ENCODE results near the gene BEND5. TPM values are rescaled to one million over a fixed set of nuclear protein-coding genes. Genes with fewer than 3 reads are reported as not detected.

BEND5 gene
- total RNA-seq, 6 donors from 2014 or later, result 1.7 to 14.5 (median 3.7) TPM; not detected in 1

DNA sequence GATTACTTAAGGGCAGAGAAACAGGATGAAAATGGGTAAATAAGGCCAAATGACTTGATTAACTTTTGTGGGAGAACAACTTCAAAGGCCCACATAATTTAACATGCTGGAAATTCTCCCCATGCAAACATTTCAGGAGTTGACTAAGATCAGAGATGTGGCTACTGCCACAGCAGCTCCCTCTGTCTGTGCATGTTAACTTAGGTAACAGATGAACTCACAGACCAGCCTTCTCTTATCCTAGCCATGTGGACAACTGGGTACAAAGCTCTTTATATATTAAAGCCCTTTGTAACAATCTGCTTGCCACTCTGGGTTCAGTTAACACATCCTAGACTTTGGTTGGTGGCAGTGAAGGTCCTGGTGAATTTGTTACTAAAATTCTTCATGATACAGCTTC lies 33.2 kb downstream of the BEND5 start:
- no peak overlapping the region for H3K27ac ChIP-seq
- H3K9me3 ChIP-seq, result no peaks in the 10 kb centered on the region
- no peaks in the 10 kb centered on the region for H3K4me1 ChIP-seq
- DNase-seq (no peak), ATAC-seq (ENCODE audit: low FRiP score in 2 of 2) (no peak)
- peaks cover 0 to 19% (median 0%) of the 10 kb centered on the region in 4 donors for H3K36me3 ChIP-seq
- no peak overlapping the region for H3K4me3 ChIP-seq
- H3K27me3 ChIP-seq, result no peaks in the 10 kb centered on the region
- TF ChIP-seq, protein P1, sequence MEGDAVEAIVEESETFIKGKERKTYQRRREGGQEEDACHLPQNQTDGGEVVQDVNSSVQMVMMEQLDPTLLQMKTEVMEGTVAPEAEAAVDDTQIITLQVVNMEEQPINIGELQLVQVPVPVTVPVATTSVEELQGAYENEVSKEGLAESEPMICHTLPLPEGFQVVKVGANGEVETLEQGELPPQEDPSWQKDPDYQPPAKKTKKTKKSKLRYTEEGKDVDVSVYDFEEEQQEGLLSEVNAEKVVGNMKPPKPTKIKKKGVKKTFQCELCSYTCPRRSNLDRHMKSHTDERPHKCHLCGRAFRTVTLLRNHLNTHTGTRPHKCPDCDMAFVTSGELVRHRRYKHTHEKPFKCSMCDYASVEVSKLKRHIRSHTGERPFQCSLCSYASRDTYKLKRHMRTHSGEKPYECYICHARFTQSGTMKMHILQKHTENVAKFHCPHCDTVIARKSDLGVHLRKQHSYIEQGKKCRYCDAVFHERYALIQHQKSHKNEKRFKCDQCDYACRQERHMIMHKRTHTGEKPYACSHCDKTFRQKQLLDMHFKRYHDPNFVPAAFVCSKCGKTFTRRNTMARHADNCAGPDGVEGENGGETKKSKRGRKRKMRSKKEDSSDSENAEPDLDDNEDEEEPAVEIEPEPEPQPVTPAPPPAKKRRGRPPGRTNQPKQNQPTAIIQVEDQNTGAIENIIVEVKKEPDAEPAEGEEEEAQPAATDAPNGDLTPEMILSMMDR (IDR thresholded peaks at IDR 0.05), result no peak
- TF ChIP-seq POLR2A (IDR thresholded peaks at IDR 0.05) (no peak), POLR2AphosphoS5 (IDR thresholded peaks at IDR 0.05) (no peak), EP300 (IDR thresholded peaks at IDR 0.05) (no peak)

DNA sequence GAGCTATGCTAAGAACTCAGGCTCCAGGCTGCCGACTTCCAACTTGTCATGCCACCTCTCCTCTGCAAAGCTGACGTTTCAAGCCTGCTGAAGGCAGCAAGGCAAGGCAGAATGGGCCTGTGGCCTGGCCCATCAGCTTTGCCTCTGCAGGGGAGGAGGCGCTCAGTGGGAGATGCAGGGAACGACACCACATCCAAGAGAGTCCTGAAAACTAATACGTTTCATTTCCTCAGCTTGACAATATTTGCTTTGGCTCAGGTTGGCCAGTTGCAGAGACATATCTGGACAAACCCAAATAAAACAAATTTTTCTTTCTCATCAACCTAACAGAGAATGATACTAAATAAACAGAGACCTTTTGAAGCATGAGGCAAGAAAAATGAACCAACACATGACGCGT lies 35.3 kb downstream of the BEND5 start:
- ATAC-seq (ENCODE audit: low FRiP score in 2 of 2) (no peak), DNase-seq (peak in 1 of 2 donors; percentile 10)
- Histone ChIP-seq H3K27me3 (no peaks in the 10 kb centered on the region), H3K4me1 (no peaks in the 10 kb centered on the region), H3K27ac (no peak overlapping the region), H3K9me3 (no peaks in the 10 kb centered on the region), H3K4me3 (no peak overlapping the region), H3K36me3 (peaks cover 0 to 15% (median 0%) of the 10 kb centered on the region in 4 donors)
- WGBS, 2 donors, result 81 to 85% methylated on average over 6 to 7 of the region's 7 CpGs
- TF ChIP-seq POLR2A (IDR thresholded peaks at IDR 0.05) (no peak), EP300 (IDR thresholded peaks at IDR 0.05) (no peak), POLR2AphosphoS5 (IDR thresholded peaks at IDR 0.05) (no peak)
- TF ChIP-seq, protein P1 (IDR thresholded peaks at IDR 0.05), result no peak

DNA sequence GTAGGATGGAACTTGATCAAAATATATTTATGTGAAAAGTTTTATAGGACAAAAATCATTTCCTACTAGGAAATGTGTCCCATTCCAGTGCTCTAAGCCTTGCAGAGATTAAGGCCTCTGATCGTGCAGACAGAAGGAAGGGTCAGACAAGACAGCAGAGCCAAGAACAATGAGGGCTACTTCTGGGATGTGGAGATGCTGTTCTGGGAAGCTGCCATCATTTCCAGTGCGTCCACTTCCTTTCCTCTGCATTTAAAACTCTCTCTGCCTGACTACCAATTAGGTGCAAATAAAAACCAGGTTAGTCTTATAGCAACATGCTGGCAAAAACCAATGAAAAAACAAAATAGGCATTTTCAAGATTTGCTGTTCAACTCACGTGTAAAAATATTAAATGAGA lies 36.1 kb downstream of the BEND5 start:
- TF ChIP-seq EP300 (IDR thresholded peaks at IDR 0.05) (no peak), POLR2A (IDR thresholded peaks at IDR 0.05) (no peak), POLR2AphosphoS5 (IDR thresholded peaks at IDR 0.05) (no peak)
- TF ChIP-seq, protein P1 (IDR thresholded peaks at IDR 0.05), result no peak
- H3K27ac ChIP-seq, result no peak overlapping the region
- H3K36me3 ChIP-seq, result peaks cover 0 to 20% (median 0%) of the 10 kb centered on the region in 4 donors

DNA sequence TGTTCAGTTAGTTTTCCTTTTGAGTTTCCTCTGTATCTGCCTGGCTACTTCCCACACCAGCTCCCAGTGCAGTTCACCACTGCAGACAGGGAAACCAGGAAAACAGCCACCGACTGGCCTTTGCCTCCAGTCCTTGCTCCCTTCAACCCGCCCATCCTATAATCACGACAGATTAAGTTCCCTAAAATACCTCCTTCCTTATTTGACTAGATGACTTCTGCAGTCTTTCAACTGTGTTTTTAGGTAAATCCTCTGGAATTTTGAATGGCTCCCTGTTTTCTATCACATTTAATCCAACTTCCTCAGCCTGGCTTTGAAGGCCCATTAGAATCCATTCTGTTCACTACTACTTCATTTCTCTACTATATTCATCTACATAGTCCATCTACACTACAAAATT lies 37.6 kb downstream of the BEND5 start:
- no peak overlapping the region for H3K27ac ChIP-seq

More for the DNA sequence above, 36.1 kb downstream of the BEND5 start:
- ATAC-seq (ENCODE audit: low FRiP score in 2 of 2), result no peak
- Histone ChIP-seq H3K4me1 (no peaks in the 10 kb centered on the region), H3K27me3 (no peaks in the 10 kb centered on the region), H3K4me3 (no peak overlapping the region), H3K9me3 (no peaks in the 10 kb centered on the region)
- DNase-seq, result no peak
- 80 to 84% methylated on average over 3 of the region's 3 CpGs for whole genome bisulfite sequencing, 2 donors

DNA sequence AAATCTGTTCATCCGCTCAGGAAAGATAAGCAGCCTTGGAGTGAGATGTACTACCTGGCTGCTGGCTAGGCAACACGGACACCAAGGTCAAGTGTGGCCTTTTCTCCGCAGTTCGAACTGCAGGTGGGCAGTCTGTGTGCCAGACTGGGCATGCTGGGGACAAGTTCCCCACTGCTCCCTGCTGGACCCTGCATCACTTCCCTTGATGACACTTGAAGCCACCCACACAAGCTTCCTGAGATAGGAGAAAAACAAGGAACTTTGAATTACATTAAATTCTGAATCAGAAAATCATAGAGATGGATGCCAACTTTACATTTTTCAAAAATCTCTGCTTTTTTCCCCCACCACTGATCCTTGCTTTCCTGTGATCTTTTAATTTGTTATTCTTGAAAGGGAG lies 38.3 kb downstream of the BEND5 start:
- Histone ChIP-seq H3K4me3 (no peak overlapping the region), H3K4me1 (no peaks in the 10 kb centered on the region), H3K27me3 (no peaks in the 10 kb centered on the region), H3K27ac (no peak overlapping the region), H3K36me3 (peaks cover 0 to 39% (median 4%) of the 10 kb centered on the region in 4 donors), H3K9me3 (no peaks in the 10 kb centered on the region)
- TF ChIP-seq, protein P1 (IDR thresholded peaks at IDR 0.05), result no peak
- TF ChIP-seq EP300 (IDR thresholded peaks at IDR 0.05) (no peak), POLR2A (IDR thresholded peaks at IDR 0.05) (no peak), POLR2AphosphoS5 (IDR thresholded peaks at IDR 0.05) (no peak)
- ATAC-seq (ENCODE audit: low FRiP score in 2 of 2) (no peak), DNase-seq (no peak)
- 95 to 98% methylated on average over 4 of the region's 4 CpGs for WGBS, 2 donors

More for the DNA sequence above, 37.6 kb downstream of the BEND5 start:
- TF ChIP-seq, protein P1 (IDR thresholded peaks at IDR 0.05), result no peak
- no peak for TF ChIP-seq POLR2A (IDR thresholded peaks at IDR 0.05)
- no peak for TF ChIP-seq POLR2AphosphoS5 (IDR thresholded peaks at IDR 0.05)
- no peak for TF ChIP-seq EP300 (IDR thresholded peaks at IDR 0.05)
- Histone ChIP-seq H3K27me3 (no peaks in the 10 kb centered on the region), H3K4me3 (no peak overlapping the region), H3K9me3 (no peaks in the 10 kb centered on the region), H3K4me1 (no peaks in the 10 kb centered on the region), H3K36me3 (peaks cover 0 to 32% (median 2%) of the 10 kb centered on the region in 4 donors)
- no peak for ATAC-seq (ENCODE audit: low FRiP score in 2 of 2)
- WGBS, 2 donors, result 61 to 82% methylated on average over 3 of the region's 3 CpGs
- no peak for DNase-seq

Measured in upper lobe of left lung (tissue), 6 donors.